AG09309 (cell line): ENCODE data around the gene TXNDC11.

Source experiments
- DNase-seq: peaks from one replicate; pipeline ENCODE4 v3.0.0-alpha.2; 2010; ENCODE audit warnings: low read depth
- H3K4me3 ChIP-seq: 2 replicates; pipeline ENCODE4 v1.5.1; 2011; ENCODE audit warnings: mild to moderate bottlenecking, low read depth, low read length, moderate library complexity; ENCODE audit not compliant: control insufficient read depth
- TF ChIP-seq, protein P1 (sequence below): IDR thresholded peaks from 2 replicates; pipeline ENCODE4 v1.5.1; 2011; ENCODE audit warnings: mild to moderate bottlenecking, low read depth, low read length, inconsistent platforms; ENCODE audit not compliant: insufficient read depth, control insufficient read depth; ENCODE audit errors: missing control alignments

TXNDC11 gene

DNA sequence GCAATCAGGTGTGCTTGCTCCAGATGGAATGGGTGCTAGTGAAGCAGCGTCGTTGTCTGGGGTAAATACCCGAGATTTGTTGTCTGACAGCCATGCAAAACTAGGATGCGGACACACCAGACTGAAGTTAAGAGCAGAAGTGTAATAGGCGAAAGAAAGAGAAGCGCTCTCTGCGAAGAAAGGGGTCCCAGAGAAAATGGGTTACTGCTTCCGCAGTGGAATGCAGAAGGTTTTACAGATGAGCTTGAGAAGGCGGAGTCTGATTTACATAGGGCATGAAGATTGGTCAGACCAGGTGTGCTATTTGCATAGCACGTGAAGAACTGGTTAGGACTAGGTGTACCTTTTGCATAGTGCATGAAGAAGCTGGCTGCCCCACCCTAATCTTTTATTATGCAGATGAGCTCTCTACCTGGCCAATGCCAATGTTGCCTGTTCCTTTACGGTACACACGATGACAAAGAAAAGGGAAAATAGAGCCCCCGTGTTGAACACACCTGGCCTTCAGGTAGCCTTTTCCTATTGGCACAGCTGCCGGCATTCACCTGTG lies 106.4 kb downstream of the TXNDC11 start:
- TF ChIP-seq, protein P1, sequence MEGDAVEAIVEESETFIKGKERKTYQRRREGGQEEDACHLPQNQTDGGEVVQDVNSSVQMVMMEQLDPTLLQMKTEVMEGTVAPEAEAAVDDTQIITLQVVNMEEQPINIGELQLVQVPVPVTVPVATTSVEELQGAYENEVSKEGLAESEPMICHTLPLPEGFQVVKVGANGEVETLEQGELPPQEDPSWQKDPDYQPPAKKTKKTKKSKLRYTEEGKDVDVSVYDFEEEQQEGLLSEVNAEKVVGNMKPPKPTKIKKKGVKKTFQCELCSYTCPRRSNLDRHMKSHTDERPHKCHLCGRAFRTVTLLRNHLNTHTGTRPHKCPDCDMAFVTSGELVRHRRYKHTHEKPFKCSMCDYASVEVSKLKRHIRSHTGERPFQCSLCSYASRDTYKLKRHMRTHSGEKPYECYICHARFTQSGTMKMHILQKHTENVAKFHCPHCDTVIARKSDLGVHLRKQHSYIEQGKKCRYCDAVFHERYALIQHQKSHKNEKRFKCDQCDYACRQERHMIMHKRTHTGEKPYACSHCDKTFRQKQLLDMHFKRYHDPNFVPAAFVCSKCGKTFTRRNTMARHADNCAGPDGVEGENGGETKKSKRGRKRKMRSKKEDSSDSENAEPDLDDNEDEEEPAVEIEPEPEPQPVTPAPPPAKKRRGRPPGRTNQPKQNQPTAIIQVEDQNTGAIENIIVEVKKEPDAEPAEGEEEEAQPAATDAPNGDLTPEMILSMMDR, result no peak
- DNase-seq, result no peak
- H3K4me3 ChIP-seq, result no peak overlapping the region

DNA sequence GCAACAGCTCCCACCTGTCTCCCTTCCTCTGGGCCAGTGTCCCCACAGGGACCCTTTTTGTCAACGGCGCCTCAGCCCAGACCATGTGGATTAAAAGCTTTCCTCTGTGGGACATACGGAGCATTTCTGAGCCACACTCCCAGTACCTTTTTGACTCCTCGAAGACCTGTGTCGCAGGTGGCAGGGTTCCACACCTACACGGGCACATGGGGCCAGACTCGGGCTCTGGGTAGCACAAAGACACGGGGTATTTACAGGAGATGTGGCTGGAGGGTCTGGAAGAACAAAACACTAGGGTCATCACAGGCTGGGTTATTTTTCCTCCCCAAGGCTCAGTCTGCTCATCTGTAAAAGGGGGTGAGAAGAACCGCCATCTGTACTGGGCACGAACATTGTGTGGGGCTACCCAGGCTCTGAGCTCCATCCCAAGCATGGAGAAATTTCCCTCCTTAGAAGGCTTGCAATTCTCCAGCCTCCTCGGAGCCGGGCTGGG lies 106.9 kb downstream of the TXNDC11 start:
- no peak for DNase-seq
- no peak overlapping the region for H3K4me3 ChIP-seq
- TF ChIP-seq, protein P1, result no peak

DNA sequence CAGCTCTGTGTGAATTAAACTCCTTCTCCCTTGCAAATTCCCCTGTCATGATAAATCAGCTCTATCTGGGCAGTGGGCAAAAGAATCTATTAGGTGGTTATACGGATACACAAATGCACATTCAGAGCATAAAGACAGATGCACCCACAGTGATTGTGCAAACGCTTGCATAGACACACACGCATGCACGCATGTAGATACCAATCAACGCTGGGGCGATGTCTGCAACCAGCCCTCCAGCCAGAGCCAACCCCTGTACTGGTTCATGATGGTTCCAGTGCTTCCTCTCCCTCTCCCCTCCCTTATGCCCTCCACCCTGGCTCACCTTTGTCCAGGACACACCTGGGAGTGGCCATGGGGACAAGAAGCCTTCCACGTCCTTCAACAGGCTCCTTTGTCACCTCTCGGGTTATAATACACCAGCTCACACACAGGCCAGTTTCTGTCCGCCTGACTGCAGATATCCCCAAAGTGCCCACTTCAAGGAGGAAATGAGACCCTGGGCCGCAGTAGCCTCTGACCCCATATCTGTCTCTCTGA lies 107.5 kb downstream of the TXNDC11 start:
- DNase-seq, result no peak
- TF ChIP-seq, protein P1, result no peak
- no peak overlapping the region for H3K4me3 ChIP-seq

DNA sequence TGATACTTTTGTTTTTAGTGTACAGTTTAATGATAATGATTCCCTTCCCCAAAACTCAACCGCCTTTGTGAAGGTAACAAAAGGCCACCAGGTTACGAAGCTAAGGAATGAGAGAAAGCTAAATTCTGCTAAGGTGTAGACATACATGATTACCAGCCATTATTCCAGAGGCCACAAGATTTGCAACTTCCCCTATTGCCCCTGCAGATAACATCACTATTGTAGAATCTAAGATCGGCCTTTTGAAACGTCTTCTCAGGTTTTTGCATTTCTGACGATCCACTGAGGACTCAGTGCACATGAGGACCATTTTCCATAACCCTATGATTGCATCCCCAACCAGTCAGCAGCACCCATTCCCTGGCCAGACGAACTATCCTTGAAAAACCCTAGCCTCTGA lies 108.3 kb downstream of the TXNDC11 start:
- no peak for DNase-seq
- TF ChIP-seq, protein P1, result no peak

DNA sequence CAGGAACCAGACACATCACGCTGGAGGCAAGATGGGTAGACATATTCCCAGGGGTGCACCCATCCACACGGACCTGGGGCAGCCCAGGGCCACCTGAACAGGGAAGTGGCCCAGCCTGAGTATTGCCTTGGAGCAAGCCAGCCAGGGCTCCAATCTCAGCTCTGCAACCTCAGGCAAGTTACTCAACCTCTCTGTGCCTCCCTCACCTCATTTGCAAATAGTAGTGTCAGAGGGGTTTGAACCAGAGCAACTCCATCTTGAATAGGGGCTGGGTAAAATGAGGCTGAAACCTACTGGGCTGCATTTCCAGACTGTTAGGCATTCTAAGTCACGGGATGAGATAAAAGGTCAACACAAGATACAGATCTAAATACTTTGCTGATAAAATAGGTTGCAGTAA lies 109.5 kb downstream of the TXNDC11 start:
- no peak overlapping the region for H3K4me3 ChIP-seq
- TF ChIP-seq, protein P1, result no peak

More for the DNA sequence above, 108.3 kb downstream of the TXNDC11 start:
- H3K4me3 ChIP-seq, result no peak overlapping the region

DNA sequence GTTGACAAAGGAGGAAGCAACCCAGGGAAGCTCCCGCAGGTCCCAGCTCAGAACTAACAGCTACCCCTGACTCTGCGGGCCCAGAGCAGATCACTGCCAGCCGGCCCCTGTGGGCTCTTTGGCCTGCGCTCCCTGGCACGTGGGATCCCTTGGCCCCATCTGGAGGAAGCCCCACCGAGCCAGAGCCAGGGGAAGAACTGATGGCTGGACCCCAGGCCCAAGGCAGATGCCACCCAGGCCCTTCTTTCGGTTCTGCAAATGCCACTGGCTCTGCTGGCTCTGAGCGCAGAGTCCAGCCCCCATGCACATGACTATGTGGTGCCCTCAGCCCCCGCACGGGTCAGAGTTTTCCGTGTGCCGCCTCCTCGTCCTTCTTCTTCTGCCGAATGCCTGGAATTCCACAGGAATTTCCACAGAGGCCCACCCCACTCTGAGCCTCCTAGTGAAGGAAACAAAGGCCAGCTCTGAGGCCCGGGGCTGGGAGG lies 110.2 kb downstream of the TXNDC11 start:
- DNase-seq, result peak; percentile 56
- no peak overlapping the region for H3K4me3 ChIP-seq
- TF ChIP-seq, protein P1, result no peak

More for the DNA sequence above, 109.5 kb downstream of the TXNDC11 start:
- DNase-seq, result no peak
